HG03521 (cell line): ENCODE measurements around the gene PDLIM1.
"Not testable (repeated sequence)": the region's sequence is repeated elsewhere in the genome, so short reads cannot be mapped to it uniquely, and the experiment has no call there.

ENCODE experiments used
- ATAC-seq: cut with Tn5 transposase; IDR thresholded peaks from one replicate; pipeline ENCODE4 v1.9.1; 2021; ENCODE audit warnings: mild to moderate bottlenecking, moderate library complexity; ENCODE audit not compliant: unreplicated experiment

PDLIM1 gene

GRCh38 chr10:95214793-95215192 is 76.0 kb downstream of the PDLIM1 start:
- no peak for ATAC-seq

DNA sequence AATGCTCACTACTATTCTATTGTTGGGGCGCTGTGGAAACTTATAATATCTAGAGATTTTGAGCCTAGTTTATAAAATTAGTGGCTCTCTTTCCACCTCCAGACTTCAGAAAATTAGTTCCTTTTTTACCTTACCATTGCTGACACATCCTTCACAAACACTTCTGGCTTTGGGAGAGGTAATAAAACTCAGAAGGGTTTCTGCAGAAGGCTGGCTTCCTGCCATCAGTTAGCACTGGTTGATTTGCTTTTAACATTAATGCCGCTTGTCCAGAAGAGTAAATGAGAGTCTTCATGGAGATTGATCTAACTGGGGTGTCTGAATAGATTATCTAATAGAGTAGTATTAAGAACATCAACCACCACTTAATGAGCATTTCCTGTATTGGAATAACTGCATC is 76.4 kb downstream of the PDLIM1 start:
- ATAC-seq, result no peak

DNA sequence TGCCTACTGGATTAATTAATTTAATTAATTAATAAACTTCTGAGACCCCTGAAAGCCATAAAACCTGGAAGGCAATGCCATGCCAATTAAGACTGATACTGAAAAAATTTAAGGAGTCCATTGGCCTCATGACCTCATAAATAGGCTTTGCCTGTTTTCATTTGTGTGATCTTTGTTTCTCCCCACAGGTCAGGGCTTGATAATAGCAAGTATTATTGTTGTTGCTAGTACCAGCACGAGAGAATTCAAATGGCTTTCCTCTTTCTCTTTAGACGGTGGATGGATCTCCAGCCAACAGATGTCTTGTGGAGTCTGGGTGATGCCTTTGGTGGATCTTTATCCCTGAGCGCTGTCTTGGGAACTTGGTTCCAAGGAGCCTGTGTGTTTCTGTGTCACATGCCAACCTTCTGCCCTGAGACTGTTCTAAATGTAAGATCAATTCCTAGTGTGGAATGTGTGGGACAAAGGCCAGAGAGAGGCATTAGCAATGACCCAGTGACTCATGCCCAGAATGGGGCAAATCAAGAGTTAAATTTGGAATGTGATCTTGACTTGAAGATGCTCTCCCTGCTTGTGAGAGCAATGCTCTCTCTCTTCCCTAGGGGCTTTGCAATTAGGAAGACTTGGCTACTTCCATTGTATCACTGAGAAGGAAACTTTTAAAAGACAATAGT is 79.1 kb downstream of the PDLIM1 start:
- ATAC-seq, result no peak

GRCh38 chr10:95209509-95210127 is 81.2 kb downstream of the PDLIM1 start:
- ATAC-seq, result no peak

DNA sequence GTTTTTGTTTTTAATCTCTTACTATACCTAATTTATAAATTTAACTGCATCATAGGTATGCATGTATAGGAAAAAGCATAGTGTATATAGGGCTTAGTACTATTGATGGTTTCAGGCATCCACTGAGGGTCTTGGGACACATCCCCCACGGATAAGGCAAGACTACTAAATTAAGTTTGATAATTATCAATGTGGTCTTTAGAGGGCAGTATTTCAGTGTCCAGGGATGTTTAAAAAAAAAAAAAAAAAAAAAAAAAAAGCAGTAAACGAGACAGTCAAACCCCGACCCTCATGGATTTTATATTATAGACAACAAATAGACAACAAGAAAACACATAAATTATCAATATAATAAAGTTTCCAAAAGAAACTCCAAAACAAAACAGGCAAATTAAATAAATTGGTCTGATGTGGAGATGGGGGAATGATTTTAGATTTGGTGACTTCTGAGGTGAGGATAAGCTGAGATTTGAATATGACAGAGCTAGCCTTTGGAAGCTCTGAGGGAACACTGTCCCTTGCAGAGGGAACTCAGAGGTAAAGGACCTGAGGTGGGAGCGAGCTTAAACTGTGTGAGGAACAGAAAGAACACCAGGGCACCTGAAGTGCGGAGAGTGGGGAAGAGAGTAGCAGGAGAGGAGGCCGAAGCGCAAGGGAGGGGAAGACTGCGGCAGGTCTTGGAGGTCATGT is 82.0 kb downstream of the PDLIM1 start:
- ATAC-seq, result no peak

DNA sequence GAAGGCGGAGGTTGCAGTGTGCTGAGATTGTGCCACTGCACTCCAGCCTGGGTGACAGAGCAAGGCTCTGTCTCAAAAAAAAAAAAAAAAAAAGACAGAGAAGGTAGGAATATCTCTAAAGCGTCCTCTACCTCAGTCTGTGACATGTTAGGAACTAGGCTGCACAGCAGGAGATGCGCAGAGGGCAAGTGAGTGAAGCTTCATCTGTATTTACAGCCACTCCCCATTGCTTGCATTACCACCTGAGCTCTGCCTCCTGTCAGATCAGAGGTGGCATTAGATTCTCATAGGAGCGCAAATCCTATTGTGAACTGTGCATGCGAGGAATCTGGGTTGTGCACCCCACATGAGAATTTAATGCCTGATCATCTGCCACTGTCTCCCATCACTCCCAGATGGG is 87.9 kb downstream of the PDLIM1 start:
- ATAC-seq, result not testable (repeated sequence)

- no peak for ATAC-seq
Measured at GRCh38 chr10:95201736-95202135, 89.1 kb downstream of the PDLIM1 start.

GRCh38 chr10:95196046-95196445 is 94.8 kb downstream of the PDLIM1 start:
- ATAC-seq, result no peak

DNA sequence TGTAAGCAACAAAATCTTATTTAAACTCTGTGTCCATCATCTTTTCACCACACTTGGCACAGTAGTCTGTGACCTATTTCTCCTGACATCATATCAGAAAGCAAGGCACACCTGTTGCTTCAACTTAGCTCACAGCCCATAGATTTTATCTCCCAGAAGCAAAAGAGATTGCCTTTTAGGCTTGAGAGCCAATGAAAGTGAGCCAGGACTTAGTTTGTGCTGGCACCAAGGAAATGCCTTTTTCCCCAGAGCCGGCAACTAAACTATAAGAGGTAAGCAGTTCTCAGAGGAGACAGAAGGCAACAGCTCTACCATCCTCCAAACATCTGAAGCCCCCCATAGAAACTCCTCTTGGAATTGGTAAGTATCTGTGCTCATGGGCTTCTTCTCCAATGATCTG is 96.9 kb downstream of the PDLIM1 start, which contains the start of gene ACSM6:
ACSM6 (plus strand) TSS at position 295 of the 400 bp plus-strand sequence. CDS start 248 bp downstream, outside the sequence.
- no peak for ATAC-seq

DNA sequence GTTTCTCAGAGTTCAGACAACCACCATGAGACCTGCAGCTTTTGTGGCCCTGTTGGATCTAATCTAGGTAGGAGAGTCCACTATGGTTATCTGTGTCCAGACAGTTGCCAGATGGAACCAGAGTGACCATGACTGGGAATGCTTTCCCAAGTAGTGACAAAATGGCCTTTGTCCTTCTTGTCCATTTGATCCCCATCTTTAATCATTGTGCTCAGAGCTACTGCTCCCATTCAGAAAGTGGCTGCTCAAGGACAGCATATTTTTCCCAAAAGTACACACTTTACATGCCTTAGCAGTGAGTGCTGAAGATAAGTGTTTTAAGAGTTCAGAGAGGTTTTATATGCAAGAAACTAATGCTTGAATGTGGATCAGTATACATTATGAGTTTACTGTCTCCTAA is 102.2 kb downstream of the PDLIM1 start:
- ATAC-seq, result no peak

GRCh38 chr10:95187617-95188016 is 103.2 kb downstream of the PDLIM1 start:
- ATAC-seq, result no peak
